ENCODE measurements around the gene LIG1.
A peak's percentile ranks its signal among the peaks of the same experiment; 100 is the strongest.

The LIG1 gene

GRCh38 chr19:48182434-48182833, 12.3 kb upstream of the LIG1 start:
- DNase-seq (ENCODE audit: low read depth in 2 of 2, low spot score in 1 of 2): no peak

DNA sequence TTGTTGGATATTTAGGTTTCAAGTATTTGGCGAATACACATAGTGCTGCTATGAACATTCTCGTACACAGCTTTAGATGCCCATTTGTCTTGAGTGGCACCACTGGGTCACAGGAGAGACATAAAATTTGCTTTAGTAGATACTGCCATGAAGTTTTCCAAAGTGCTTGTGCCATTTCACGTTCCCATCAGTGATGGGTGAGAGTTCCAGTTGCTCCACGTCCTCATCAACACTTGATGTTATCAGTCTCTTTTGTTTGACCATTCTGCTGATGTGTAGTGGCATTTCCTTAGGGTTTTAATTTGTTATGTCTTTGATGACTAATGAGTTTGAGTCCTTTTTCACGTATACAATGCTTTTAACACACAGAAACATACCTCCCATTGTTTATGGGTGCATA, 11.4 kb upstream of the LIG1 start:
- no peak for DNase-seq (ENCODE audit: low read depth in 2 of 2, low spot score in 1 of 2)

DNA sequence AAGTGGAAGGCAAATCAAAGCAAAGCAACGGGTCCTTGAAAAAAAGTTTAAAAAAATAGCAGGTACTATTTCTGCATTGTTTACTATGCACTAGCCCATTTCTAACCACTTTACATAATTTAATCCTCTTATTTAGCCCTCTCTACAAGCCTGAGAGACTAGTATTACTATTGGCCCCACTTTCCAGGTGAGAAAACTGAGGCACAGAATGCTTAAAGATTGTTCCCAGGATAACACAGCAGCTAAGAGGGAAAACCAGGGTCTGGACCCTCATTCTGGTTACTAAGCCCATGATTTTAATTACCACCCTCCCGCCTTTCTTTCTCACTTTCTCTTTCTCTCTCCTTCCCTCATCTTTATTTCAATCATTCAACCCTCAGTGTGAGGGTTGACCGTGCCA, 6.1 kb upstream of the LIG1 start:
- no peak for DNase-seq (ENCODE audit: low read depth in 2 of 2, low spot score in 1 of 2)

DNA sequence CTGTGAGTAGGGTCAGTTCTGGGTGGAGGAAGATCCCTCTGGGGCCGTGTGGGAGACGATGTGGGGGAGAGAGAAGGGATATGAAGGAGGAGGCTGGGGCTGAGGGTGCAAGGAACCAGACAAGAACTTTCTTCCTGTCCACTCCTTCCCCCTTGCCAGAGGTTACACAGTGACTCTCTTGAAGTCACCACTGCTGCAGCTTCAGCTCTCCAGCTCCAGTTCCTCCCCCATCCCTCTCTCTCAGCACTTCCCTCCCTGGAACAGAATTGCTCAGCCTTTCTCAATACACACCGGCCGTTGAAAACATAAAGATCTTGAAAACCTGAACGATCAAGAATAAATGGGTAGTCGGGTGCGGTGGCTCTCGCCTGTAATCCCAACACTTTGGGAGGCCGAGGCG, 5.4 kb upstream of the LIG1 start:
- DNase-seq (ENCODE audit: low read depth in 2 of 2, low spot score in 1 of 2): no peak

GRCh38 chr19:48174445-48175030, 4.4 kb upstream of the LIG1 start:
- DNase-seq (ENCODE audit: low read depth in 2 of 2, low spot score in 1 of 2): no peak

GRCh38 chr19:48171710-48172109, 1.6 kb upstream of the LIG1 start:
- DNase-seq (ENCODE audit: low read depth in 2 of 2, low spot score in 1 of 2): no peak

- DNase-seq (ENCODE audit: low read depth in 2 of 2, low spot score in 1 of 2): no peak
These were observed 738 bp upstream of the LIG1 start for GRCh38 chr19:48170817-48171347.

DNA sequence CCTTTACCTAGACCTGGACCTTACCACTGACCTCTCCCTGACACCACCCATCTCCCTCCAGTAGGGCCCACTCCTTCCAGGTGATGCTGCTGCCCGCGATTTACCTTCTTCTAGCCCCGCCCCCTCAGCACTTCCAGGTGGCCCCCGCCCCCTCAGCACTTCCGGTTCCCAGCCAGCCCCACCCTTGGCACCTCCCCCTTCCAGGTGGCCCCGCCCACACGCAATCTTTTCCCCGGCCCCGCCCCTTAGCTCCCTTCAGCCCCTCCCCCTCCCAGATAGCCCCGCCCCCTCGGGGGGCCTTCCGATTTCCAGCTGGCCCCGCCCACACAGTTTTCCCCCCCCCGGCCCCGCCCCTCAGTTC, 586 bp downstream of the LIG1 start:
- peak; percentile 80 to 91 for DNase-seq (ENCODE audit: low read depth in 2 of 2, low spot score in 1 of 2)

- DNase-seq (ENCODE audit: low read depth in 2 of 2, low spot score in 1 of 2): no peak
These were observed 1.5 kb downstream of the LIG1 start for GRCh38 chr19:48168689-48169088.

- DNase-seq (ENCODE audit: low read depth in 2 of 2, low spot score in 1 of 2): no peak
These were observed 11.8 kb downstream of the LIG1 start for GRCh38 chr19:48158210-48158790.

GRCh38 chr19:48154003-48154402, 16.1 kb downstream of the LIG1 start:
- DNase-seq (ENCODE audit: low read depth in 2 of 2, low spot score in 1 of 2): no peak

GRCh38 chr19:48152551-48152950, 17.6 kb downstream of the LIG1 start:
- DNase-seq (ENCODE audit: low read depth in 2 of 2, low spot score in 1 of 2): peak; percentile 43 to 54

DNA sequence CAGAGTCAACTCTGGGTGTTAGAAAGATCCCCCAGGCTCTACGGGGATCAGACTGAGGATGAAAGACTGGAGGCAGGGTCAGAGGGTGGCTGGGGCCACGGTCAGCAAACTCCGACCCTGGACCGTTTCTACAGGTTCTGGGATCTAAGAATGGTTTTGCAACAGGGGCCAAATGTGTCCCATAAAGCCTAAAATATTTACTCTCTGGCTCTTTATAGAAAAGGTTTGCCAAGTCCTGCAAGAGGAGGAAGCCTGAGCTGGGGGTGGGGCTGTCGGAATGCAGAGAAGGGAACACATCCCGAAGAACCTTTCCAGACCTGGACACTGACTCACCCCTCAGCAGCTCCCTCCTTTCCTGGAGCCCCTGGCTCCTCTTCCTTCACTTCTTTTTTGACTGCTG, 20.7 kb downstream of the LIG1 start:
- DNase-seq (ENCODE audit: low read depth in 2 of 2, low spot score in 1 of 2): no peak

DNA sequence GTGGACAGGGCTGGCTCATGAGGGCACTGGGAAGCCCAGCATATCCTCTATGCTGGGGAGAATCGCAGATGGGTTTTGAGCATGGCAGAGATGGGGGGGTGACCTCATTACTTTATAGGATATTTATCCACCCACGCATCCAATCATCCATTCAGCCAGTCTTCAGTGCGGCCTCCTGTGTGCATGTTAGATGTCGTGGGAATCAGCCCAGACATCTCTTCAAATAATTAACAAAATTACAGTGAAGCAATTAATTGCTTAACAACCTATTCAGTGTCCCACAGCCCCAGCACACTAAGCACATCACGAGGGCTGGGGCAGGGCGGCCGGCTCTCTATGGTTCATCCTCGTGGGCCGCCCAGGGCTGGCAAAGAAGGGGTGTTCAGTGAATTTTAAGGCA, 21.6 kb downstream of the LIG1 start:
- no peak for DNase-seq (ENCODE audit: low read depth in 2 of 2, low spot score in 1 of 2)

GRCh38 chr19:48147597-48148175, 22.5 kb downstream of the LIG1 start:
- no peak for DNase-seq (ENCODE audit: low read depth in 2 of 2, low spot score in 1 of 2)

DNA sequence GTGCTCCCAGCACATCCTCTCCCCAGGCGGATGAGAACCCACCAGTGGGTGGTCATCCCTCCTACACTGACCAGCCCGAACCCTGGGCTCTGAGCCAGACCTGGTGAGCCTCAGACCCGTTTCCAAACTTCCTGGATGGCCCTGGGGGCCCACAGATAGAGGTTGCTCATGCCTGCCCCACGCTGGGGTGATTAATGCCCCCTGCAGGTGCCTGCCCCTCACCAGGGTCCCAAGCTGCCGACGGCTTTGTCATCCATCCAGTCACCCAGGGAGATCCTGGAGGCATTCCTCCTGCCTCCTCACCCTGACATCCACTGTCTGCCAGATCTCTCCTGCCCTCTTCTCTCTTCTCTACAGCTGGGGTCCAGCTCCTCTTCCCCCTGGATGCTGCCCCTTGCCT, 31.1 kb downstream of the LIG1 start:
- no peak for DNase-seq (ENCODE audit: low read depth in 2 of 2, low spot score in 1 of 2)

DNA sequence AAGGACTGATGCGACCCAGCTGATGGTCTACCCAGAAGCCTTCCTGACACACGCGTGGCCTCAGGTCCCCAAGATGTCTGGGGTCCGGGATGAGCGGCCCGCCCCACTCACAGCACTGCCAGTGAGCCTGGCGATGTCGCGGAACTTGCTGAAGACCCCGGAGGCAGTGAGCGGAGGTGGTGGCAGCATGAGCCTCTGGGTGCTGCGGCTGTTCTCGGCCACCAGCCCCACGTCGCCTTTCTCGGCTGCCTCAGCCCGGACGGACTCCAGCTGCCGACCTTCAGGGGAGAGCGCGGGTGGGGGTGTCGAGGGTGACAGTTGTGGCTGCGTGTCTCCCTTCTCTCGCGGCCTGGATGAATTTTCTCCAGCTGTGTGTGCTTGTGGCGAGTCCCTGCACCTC, 32.7 kb downstream of the LIG1 start:
- no peak for DNase-seq (ENCODE audit: low read depth in 2 of 2, low spot score in 1 of 2)

DNA sequence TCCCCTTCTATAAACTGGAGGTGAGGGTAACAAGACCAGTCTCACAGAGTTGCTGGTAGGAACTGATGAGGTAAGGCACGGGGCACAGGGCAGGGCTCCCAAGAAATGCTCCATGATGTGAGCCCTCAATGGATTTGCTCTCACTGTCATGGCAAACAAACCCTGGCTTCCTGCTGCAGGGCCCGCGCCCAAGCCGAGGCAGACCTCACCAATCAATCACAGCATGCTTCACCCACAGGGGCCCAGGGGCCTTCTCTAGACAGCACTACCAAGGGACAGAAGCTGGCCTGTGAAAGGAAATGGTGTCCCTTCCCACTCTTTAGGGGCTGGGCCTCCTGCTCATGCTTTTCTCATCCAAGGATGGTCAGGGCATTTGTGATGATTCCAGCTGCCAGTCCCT, 33.6 kb downstream of the LIG1 start:
- DNase-seq (ENCODE audit: low read depth in 2 of 2, low spot score in 1 of 2): no peak

GRCh38 chr19:48135411-48135810, 34.7 kb downstream of the LIG1 start:
- DNase-seq (ENCODE audit: low read depth in 2 of 2, low spot score in 1 of 2): no peak

GRCh38 chr19:48133094-48133493, 37.0 kb downstream of the LIG1 start:
- DNase-seq (ENCODE audit: low read depth in 2 of 2, low spot score in 1 of 2): no peak

GRCh38 chr19:48127561-48127960, 42.6 kb downstream of the LIG1 start:
- no peak for DNase-seq (ENCODE audit: low read depth in 2 of 2, low spot score in 1 of 2)

GRCh38 chr19:48123907-48124651, 46.1 kb downstream of the LIG1 start:
- no peak for DNase-seq (ENCODE audit: low read depth in 2 of 2, low spot score in 1 of 2)

Data from stimulated activated CD8-positive, alpha-beta memory T cell treated with anti-CD3 and anti-CD28 coated beads, Interleukin-4, amount 100 ng/mL, for 4 hours (primary cell).